ENCODE measurements around the gene ZBTB7C. TPM values are rescaled to one million over a fixed set of nuclear protein-coding genes. Genes with fewer than 3 reads are reported as not detected.
A peak's percentile ranks its signal among the peaks of the same experiment; 100 is the strongest.

ZBTB7C gene
- total RNA-seq, 1 donor from 2014 or later = 15.0 TPM

DNA sequence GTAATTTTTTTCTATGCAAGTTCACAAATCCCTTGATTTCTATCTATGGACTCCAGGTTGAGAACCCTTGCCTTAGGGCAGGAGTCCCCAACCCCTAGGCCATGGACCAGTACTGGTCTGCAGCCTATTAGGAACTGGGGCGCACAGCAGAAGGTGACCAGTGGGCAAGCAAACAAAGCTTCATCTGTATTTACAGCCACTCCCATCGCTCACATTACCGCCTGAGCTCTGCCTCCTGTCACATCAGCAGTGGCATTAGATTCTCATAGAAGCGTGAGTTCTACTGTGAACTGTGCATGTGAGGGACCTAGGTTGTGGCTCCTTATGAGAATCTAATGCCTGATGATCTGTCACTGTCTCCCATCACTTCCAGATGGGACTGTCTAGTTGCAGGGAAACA, 408.5 kb downstream of the ZBTB7C start:
- Histone ChIP-seq H3K27me3 (ENCODE audit: low read depth) (no peaks in the 10 kb centered on the region), H3K4me1 (no peaks in the 10 kb centered on the region), H3K4me3 (no peak overlapping the region), H3K9me3 (peaks cover 4% of the 10 kb centered on the region), H3K27ac (no peak overlapping the region), H3K36me3 (no peaks in the 10 kb centered on the region)
- DNase-seq = no peak
- TF ChIP-seq, protein P1, sequence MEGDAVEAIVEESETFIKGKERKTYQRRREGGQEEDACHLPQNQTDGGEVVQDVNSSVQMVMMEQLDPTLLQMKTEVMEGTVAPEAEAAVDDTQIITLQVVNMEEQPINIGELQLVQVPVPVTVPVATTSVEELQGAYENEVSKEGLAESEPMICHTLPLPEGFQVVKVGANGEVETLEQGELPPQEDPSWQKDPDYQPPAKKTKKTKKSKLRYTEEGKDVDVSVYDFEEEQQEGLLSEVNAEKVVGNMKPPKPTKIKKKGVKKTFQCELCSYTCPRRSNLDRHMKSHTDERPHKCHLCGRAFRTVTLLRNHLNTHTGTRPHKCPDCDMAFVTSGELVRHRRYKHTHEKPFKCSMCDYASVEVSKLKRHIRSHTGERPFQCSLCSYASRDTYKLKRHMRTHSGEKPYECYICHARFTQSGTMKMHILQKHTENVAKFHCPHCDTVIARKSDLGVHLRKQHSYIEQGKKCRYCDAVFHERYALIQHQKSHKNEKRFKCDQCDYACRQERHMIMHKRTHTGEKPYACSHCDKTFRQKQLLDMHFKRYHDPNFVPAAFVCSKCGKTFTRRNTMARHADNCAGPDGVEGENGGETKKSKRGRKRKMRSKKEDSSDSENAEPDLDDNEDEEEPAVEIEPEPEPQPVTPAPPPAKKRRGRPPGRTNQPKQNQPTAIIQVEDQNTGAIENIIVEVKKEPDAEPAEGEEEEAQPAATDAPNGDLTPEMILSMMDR (IDR thresholded peaks at IDR 0.05) = no peak
- no peak for ATAC-seq
- intact Hi-C loops (cut with DNase I) = no loop called here

DNA sequence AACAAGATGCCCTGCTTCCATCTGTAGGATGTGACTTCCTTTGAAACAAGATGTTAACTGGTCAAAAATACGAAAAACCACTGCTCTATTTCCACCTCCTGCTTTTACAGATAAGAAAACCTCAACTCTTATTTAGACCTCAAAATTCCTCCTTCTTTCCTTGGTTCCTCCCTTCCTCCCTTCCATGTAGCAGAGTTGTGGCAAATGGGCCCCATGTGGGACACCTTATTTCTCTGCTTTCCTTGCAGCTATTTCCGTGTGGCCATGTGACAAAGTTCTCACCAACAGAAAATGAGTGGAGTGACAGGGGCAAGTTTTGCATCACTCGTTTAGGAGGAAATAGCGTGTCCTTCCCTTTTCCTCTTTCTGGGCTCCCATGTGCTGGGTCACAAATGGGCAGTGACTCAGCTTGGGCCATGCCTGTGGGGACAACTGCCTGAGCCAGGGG, 409.4 kb downstream of the ZBTB7C start:
- intact Hi-C loops (cut with DNase I) = no loop called here
- Histone ChIP-seq H3K27ac (no peak overlapping the region), H3K36me3 (no peaks in the 10 kb centered on the region), H3K4me1 (no peaks in the 10 kb centered on the region), H3K9me3 (peaks cover 4% of the 10 kb centered on the region), H3K4me3 (no peak overlapping the region), H3K27me3 (ENCODE audit: low read depth) (no peaks in the 10 kb centered on the region)
- ATAC-seq (peak in 1 of 2 donors; percentile 41), DNase-seq (no peak)
- TF ChIP-seq, protein P1 (IDR thresholded peaks at IDR 0.05) = no peak

DNA sequence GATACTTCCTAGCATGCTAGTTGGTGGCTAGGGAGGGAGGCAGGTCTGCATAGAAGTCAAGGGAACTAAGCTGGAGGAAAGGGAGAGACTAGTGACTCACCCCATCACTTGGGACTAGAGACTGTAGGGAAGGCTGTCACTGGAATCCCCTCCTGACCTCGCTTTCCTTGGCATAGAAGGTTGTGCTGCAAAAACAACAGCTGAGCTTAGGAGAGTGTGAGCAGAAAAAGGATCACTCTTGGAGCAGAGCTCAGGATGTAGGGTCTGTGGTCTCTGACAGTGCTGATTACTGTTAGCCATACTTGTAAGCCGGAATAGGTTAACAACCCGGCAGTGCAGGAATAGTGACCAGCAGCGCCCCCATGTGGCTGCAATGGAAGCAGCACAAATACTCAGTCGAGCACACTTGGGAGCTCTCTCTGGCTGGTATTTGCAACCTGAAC, 411.8 kb downstream of the ZBTB7C start:
- TF ChIP-seq, protein P1 (IDR thresholded peaks at IDR 0.05) = peak; percentile 34
- Histone ChIP-seq H3K9me3 (peaks cover 4% of the 10 kb centered on the region), H3K4me3 (no peak overlapping the region), H3K4me1 (no peaks in the 10 kb centered on the region), H3K27me3 (ENCODE audit: low read depth) (no peaks in the 10 kb centered on the region), H3K36me3 (no peaks in the 10 kb centered on the region), H3K27ac (no peak overlapping the region)
- ATAC-seq (no peak), DNase-seq (no peak)
- intact Hi-C loops (cut with DNase I) = no loop called here

DNA sequence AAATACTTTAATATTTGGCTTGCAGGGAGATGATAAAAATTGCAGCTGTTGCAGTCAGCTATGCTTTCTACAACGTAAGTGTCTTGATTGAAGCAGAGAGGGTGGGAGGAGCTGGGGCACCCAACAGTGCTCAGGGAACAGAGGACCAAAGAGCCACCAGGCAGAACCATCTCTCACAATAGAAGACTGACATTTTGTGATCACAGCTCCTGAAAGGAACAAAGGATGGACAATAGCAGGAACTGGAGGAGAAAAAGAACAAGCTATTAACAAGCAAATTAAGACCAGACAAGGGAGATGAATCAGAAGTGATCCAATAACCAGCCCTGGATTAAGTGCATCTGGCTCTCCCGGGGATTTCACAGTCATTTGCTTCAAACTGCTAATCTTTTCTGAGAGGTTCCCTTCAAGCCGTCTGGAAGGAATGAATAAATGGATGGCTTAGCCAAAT, 413.1 kb downstream of the ZBTB7C start:
- H3K36me3 ChIP-seq = no peaks in the 10 kb centered on the region
- H3K27me3 ChIP-seq (ENCODE audit: low read depth) = no peaks in the 10 kb centered on the region
- no peak for ATAC-seq
- no peak overlapping the region for H3K4me3 ChIP-seq
- TF ChIP-seq, protein P1 (IDR thresholded peaks at IDR 0.05) = no peak
- no peak for DNase-seq
- intact Hi-C loops (cut with DNase I) = no loop called here
- H3K27ac ChIP-seq = no peak overlapping the region
- no peaks in the 10 kb centered on the region for H3K4me1 ChIP-seq
- H3K9me3 ChIP-seq = peaks cover 4% of the 10 kb centered on the region

DNA sequence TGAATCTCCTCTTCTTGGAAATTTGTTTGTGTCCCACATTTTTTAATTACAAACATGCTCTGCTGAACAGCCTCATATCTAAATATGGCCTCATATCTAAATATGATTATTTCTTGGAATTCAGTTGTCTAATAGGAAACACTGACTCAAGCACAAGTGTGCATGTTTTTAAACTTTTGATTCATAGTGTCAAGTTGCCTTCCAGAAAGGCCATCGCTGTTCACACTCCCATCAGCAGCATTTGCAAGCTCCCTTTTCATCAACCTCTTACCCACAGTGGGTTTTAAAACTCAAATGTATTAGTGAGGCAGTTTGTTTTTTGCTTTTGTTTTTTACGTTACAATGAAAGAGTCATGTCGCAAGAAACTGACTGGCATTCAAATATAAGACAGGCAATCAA, 413.5 kb downstream of the ZBTB7C start:
- Histone ChIP-seq H3K36me3 (no peaks in the 10 kb centered on the region), H3K27me3 (ENCODE audit: low read depth) (no peaks in the 10 kb centered on the region), H3K4me1 (no peaks in the 10 kb centered on the region), H3K4me3 (no peak overlapping the region), H3K27ac (no peak overlapping the region), H3K9me3 (peaks cover 4% of the 10 kb centered on the region)
- ATAC-seq (no peak), DNase-seq (no peak)
- intact Hi-C loops (cut with DNase I) = no loop called here
- TF ChIP-seq, protein P1 (IDR thresholded peaks at IDR 0.05) = no peak

DNA sequence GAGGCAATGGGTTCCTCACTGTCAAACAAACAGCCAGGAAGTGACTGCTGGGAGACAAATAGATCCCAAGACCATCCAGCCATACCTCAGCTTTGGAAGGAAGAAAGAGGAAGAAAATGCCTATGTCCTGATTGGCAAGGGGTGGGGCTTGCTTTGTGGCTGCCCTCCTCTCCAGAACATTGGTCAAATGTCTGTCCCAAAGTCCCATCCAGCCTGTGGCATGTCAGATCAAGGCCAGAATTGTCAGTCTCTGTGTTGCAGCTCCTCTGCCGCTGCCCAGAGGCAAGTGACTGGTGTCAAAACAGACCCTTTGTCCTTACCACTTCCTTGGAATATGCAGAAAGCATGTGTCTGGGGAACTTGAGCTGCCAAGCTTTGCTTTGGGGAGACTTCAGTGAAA, 415.8 kb downstream of the ZBTB7C start:
- DNase-seq (no peak), ATAC-seq (no peak)
- TF ChIP-seq, protein P1 (IDR thresholded peaks at IDR 0.05) = no peak
- no peaks in the 10 kb centered on the region for H3K27me3 ChIP-seq (ENCODE audit: low read depth)
- intact Hi-C loops (cut with DNase I) = no loop called here
- H3K4me1 ChIP-seq = no peaks in the 10 kb centered on the region
- no peak overlapping the region for H3K4me3 ChIP-seq
- H3K9me3 ChIP-seq = peaks cover 4% of the 10 kb centered on the region
- no peak overlapping the region for H3K27ac ChIP-seq
- no peaks in the 10 kb centered on the region for H3K36me3 ChIP-seq

Data from lower lobe of right lung (tissue), 2 donors.